Kidney (tissue), 14 donors: ENCODE data around the gene TMEM267. TPM values are rescaled to one million over a fixed set of nuclear protein-coding genes. Genes with fewer than 3 reads are reported as not detected.

Source experiments
- DNase-seq, 5 donors: peaks; one replicate each; pipeline ENCODE4 v3.0.0-alpha.2; 2013 to 2020
- FAIRE-seq: peaks from 2 replicates; lab custom pipeline; 2012; peaks lifted over from hg19 to GRCh38; lab: Jason Lieb, UNC
- H3K27ac ChIP-seq, 2 donors: one replicate each; pipeline ENCODE4 v1.7.0; 2013; ENCODE audit warnings: low read depth in 2 of 2, low read length in 2 of 2, inconsistent platforms in 1 of 2
- H3K27me3 ChIP-seq: one replicate; pipeline ENCODE4 v1.7.1; 2013; ENCODE audit warnings: low read length, inconsistent platforms; ENCODE audit not compliant: control insufficient read depth, insufficient read depth
- H3K36me3 ChIP-seq, 3 donors: one replicate each; pipeline versions ENCODE4 v1.7.0 to v1.7.1; 2013; ENCODE audit warnings: low read length in 3 of 3, control low read depth in 1 of 3, inconsistent platforms in 1 of 3; ENCODE audit not compliant: insufficient read depth in 3 of 3, control insufficient read depth in 2 of 3
- H3K4me1 ChIP-seq, 3 donors: one replicate each; pipeline versions ENCODE4 v1.7.0 to v1.7.1; 2013; ENCODE audit warnings: low read length in 3 of 3, inconsistent platforms in 1 of 3, low read depth in 1 of 3; ENCODE audit not compliant: control insufficient read depth in 2 of 3, insufficient read depth in 2 of 3
- H3K4me3 ChIP-seq, 3 donors: one replicate each; pipeline versions ENCODE4 v1.7.0 to v1.8.1; 2013; ENCODE audit warnings: low read length in 3 of 3, control low read depth in 1 of 3, inconsistent platforms in 1 of 3
- H3K9ac ChIP-seq, 3 donors: one replicate each; pipeline versions ENCODE4 v1.7.0 to v1.7.1; 2013; ENCODE audit warnings: low read length in 3 of 3, control low read depth in 1 of 3, inconsistent platforms in 1 of 3
- H3K9me3 ChIP-seq, 3 donors: one replicate each; pipeline versions ENCODE4 v1.7.0 to v1.7.1; 2013; ENCODE audit warnings: low read length in 3 of 3, control low read depth in 1 of 3, inconsistent platforms in 1 of 3; ENCODE audit not compliant: control insufficient read depth in 2 of 3, insufficient read depth in 1 of 3
- intact Hi-C: fragments of 100-400 bp; cut with DNase I; formaldehyde crosslinking; loops from one replicate; pipeline ENCODE4 v1.11.1; 2022
- polyA plus RNA-seq: library from polyadenylated mRNA; stranded (reverse); fragments of 350-450 nt; fragmentation: Illumina TruSeq; extraction: RNeasy Lipid Tissue Mini Kit (QIAGEN cat#74804); gene quantifications from one replicate; pipeline ENCODE4 v1.2.3, GENCODE V29; 2014; ENCODE audit warnings: low read depth, low replicate concordance; ENCODE audit not compliant: insufficient read depth
- total RNA-seq: library from RNA; stranded (reverse); fragmentation: NEBNext Ultra II Directional; extraction: Animal tissue kit (Norgen Biotek cat#: 25700); gene quantifications from one replicate; pipeline ENCODE4 v1.2.1, GENCODE V29; 2021
- TF ChIP-seq, protein P1 (sequence below): IDR thresholded peaks from 3 replicates; pipeline ENCODE4 v1.5.1; 2012; ENCODE audit warnings: mild to moderate bottlenecking, moderate library complexity, borderline replicate concordance; ENCODE audit not compliant: insufficient read depth; ENCODE audit errors: extremely low read depth
- donor health status: control.
- donor health status: control.
- donor health status: control.
- donor health status: control.
- donor health status: control.
- donor health status: DM: yes; HTN: yes; CAD: no.
- donor health status: Normal renal cell carcinoma (clear cell type).

TMEM267 gene
- total and polyA plus RNA-seq, 2 donors from 2014 or later, result 7.1 to 24.1 TPM

DNA sequence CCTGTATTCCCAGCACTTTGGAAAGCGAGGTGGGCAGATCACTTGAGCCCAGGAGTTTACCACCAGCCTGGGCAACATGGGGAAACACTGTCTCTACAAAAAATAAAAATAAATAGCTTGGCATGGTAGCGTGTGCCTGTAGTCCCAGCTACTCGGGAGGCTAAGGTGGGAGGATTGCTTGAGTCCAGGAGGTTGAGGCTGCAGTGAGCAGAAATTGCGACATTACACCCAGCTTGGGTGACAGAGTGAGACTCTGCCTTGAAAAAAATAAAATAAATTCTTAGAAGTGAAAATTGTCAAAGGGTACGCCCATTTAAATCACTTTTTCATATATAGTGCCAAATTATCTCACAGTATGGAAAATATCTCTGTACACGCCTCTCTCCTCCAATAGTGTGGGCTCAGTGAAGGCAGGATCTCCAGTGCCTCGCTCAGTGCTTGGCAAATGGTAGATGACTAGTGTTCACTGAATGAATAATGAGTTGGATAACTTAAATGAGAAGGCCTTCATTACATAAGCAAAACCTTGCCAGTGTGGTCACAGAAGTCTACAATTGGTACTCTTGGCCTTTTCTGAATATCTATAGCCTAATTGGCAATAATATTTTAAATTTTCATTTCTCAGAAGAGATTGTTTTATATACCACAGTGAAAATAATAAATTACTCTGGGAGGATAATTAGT lies 62.1 kb downstream of the TMEM267 start:
- intact Hi-C loops, result no loop called here
- Histone ChIP-seq H3K4me1 (peaks cover 0 to 4% (median 2%) of the 10 kb centered on the region in 3 donors), H3K9ac (no peak overlapping the region), H3K27me3 (no peaks in the 10 kb centered on the region), H3K27ac (peak overlapping the region in 1 of 2 donors; percentile 20), H3K36me3 (no peaks in the 10 kb centered on the region), H3K4me3 (no peak overlapping the region), H3K9me3 (no peaks in the 10 kb centered on the region)
- FAIRE-seq (no peak), DNase-seq (no peak)
- TF ChIP-seq, protein P1, sequence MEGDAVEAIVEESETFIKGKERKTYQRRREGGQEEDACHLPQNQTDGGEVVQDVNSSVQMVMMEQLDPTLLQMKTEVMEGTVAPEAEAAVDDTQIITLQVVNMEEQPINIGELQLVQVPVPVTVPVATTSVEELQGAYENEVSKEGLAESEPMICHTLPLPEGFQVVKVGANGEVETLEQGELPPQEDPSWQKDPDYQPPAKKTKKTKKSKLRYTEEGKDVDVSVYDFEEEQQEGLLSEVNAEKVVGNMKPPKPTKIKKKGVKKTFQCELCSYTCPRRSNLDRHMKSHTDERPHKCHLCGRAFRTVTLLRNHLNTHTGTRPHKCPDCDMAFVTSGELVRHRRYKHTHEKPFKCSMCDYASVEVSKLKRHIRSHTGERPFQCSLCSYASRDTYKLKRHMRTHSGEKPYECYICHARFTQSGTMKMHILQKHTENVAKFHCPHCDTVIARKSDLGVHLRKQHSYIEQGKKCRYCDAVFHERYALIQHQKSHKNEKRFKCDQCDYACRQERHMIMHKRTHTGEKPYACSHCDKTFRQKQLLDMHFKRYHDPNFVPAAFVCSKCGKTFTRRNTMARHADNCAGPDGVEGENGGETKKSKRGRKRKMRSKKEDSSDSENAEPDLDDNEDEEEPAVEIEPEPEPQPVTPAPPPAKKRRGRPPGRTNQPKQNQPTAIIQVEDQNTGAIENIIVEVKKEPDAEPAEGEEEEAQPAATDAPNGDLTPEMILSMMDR, result no peak

DNA sequence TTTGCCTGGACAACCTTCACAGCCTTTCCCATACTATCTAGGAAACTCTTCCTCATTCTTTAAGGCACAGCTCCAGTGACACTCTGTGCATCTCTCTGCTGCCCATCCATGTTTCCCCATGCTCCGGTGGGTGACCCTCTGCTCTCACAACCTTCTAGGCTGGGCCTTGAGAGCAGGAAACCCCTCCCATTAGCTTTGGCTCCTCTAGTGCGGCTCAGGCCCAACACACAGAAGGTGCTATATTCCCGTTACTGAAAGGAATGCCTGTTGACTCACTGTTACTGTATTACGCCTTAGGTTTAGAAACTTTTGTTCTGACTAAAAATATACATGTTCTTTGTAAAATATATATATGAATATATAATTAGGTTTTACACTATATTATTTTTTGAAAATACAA lies 63.4 kb downstream of the TMEM267 start:
- DNase-seq, result no peak
- Histone ChIP-seq H3K9ac (no peak overlapping the region), H3K27ac (no peak overlapping the region), H3K4me3 (no peak overlapping the region), H3K27me3 (no peaks in the 10 kb centered on the region), H3K9me3 (no peaks in the 10 kb centered on the region), H3K4me1 (peaks cover 0 to 4% (median 2%) of the 10 kb centered on the region in 3 donors), H3K36me3 (no peaks in the 10 kb centered on the region)
- intact Hi-C loops, result no loop called here
- FAIRE-seq, result no peak
- TF ChIP-seq, protein P1, result no peak

DNA sequence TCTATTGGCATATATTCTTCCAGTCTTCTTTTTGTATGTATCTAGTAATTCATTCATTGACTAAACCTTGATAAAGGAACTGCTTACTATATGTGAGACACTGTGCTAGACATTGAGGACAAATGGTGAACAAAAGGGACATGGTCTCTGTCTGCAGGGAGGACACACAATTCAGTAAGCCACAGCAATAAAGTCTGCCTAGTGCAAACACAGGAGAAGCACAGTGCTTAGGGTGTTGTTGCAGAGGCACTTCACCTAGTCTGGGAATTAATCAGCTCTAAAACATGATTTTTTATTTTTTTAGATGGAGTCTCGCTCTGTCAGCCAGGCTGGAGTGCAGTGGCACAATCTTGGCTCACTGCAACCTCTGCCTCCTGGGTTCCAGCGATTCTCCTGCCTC lies 65.1 kb downstream of the TMEM267 start:
- Histone ChIP-seq H3K9me3 (no peaks in the 10 kb centered on the region), H3K27ac (no peak overlapping the region), H3K9ac (no peak overlapping the region), H3K4me1 (peaks cover 0 to 4% (median 2%) of the 10 kb centered on the region in 3 donors), H3K36me3 (no peaks in the 10 kb centered on the region), H3K27me3 (no peaks in the 10 kb centered on the region), H3K4me3 (no peak overlapping the region)
- FAIRE-seq (no peak), DNase-seq (no peak)
- intact Hi-C loops, result no loop called here
- TF ChIP-seq, protein P1, result no peak
